HepG2 (cell line): Measurements from ENCODE around the gene TESPA1. TPM values are rescaled to one million over a fixed set of nuclear protein-coding genes. Genes with fewer than 3 reads are reported as not detected.
A peak's percentile ranks its signal among the peaks of the same experiment; 100 is the strongest.
"Not testable (repeated sequence)": the region's sequence is repeated elsewhere in the genome, so short reads cannot be mapped to it uniquely, and the experiment has no call there.

ENCODE experiments used
- ATAC-seq: fragments of 200-7000 bp; cut with Tn5 transposase; 3 replicates; pipeline ENCODE4 v1.9.1; 2020; ENCODE audit warnings: mild to moderate bottlenecking, moderate library complexity
- BruUV-seq: library from RNA; stranded (reverse); fragments of 400-500 nt; replicated peaks from 2 replicates; lab custom pipeline; 2021; lab: Mats Ljungman, UMichigan
- CTCF ChIA-PET: fragments of 300-600 bp; formaldehyde crosslinking; extraction: SDS; loops from one replicate; lab custom pipeline; 2021; ENCODE audit warnings: low total read pairs, inconsistent platforms, low intra/inter-chr PET ratio; lab: Yijun Ruan, JAX
- POLR2A ChIA-PET: fragments of 350-600 bp; sonication (Branson Sonifier 250); formaldehyde crosslinking; loops from one replicate; lab custom pipeline; 2020; ENCODE audit warnings: antibody characterized with exemption, inconsistent platforms; lab: Yijun Ruan, JAX
- DNase-seq: peaks from one replicate; pipeline ENCODE4 v3.0.0-alpha.2; 2015; ENCODE audit warnings: low spot score
- FAIRE-seq: peaks from 3 replicates; lab custom pipeline; 2011; peaks lifted over from hg19 to GRCh38; lab: Jason Lieb, UNC
- H2AFZ ChIP-seq: one replicate; pipeline ENCODE4 v1.6.1; 2011; ENCODE audit warnings: low read length, inconsistent platforms
- H3K27ac ChIP-seq: fragments of 300-600 bp; 3 replicates; pipeline ENCODE4 v1.8.0; 2011; ENCODE audit warnings: mixed run types, mild to moderate bottlenecking, mixed read lengths, low read length, inconsistent platforms; ENCODE audit not compliant: insufficient read depth; ENCODE audit errors: extremely low read length
- H3K27me3 ChIP-seq, 2 experiments: fragments of 200-600 bp in 1 of 2; 2 replicates in 1 of 2; 3 replicates in 1 of 2; pipeline versions ENCODE4 v1.6.0 to v1.8.0; 2011; ENCODE audit warnings: low read length in 2 of 2, mild to moderate bottlenecking in 2 of 2, moderate library complexity in 2 of 2, inconsistent platforms in 1 of 2; ENCODE audit not compliant: insufficient read depth in 2 of 2, control insufficient read depth in 1 of 2
- H3K36me3 ChIP-seq, 2 experiments: fragments of 200-600 bp in 1 of 2; replicated peaks in 1 of 2; 2 replicates in 1 of 2; 3 replicates in 1 of 2; pipeline versions ENCODE4 v1.5.1 to v1.8.0; 2011; ENCODE audit warnings: low read length in 2 of 2, inconsistent platforms in 1 of 2; ENCODE audit not compliant: insufficient read depth in 2 of 2, control insufficient read depth in 1 of 2
- H3K4me1 ChIP-seq: 2 replicates; pipeline ENCODE4 v1.5.1; 2012; ENCODE audit warnings: low read length, inconsistent platforms; ENCODE audit not compliant: insufficient read depth
- H3K4me2 ChIP-seq: 2 replicates; pipeline ENCODE4 v1.6.0; 2011; ENCODE audit warnings: low read depth, low read length, inconsistent platforms
- H3K4me3 ChIP-seq, 3 experiments: fragments of 200-600 bp in 1 of 3; sonication (generic), shearing (Covaris generic) in 1 of 3; replicated peaks in 1 of 3; 2 replicates each; pipeline ENCODE4 v1.5.1; 2011 to 2016; ENCODE audit warnings: low read length in 3 of 3, inconsistent platforms in 2 of 3, low read depth in 2 of 3, mild to moderate bottlenecking in 2 of 3, control low read depth in 1 of 3, mixed read lengths in 1 of 3; ENCODE audit not compliant: insufficient read depth in 1 of 3
- H3K79me2 ChIP-seq: one replicate; pipeline ENCODE4 v1.6.1; 2011; ENCODE audit warnings: low read length, inconsistent platforms; ENCODE audit not compliant: insufficient read depth
- H3K9ac ChIP-seq: 2 replicates; pipeline ENCODE4 v1.6.0; 2011; ENCODE audit warnings: mild to moderate bottlenecking, low read depth, low read length, inconsistent platforms; ENCODE audit not compliant: insufficient read depth
- H3K9me3 ChIP-seq: 2 replicates; pipeline ENCODE4 v1.5.1; 2012; ENCODE audit warnings: mild to moderate bottlenecking, low read length
- H4K20me1 ChIP-seq: 2 replicates; pipeline ENCODE4 v1.6.0; 2011; ENCODE audit warnings: inconsistent platforms, mild to moderate bottlenecking, low read length, moderate library complexity; ENCODE audit not compliant: insufficient read depth
- AKAP8 ChIP-seq: sonication (generic); formaldehyde crosslinking; IDR thresholded peaks from 2 replicates; pipeline ENCODE4 v1.5.1; 2020; ENCODE audit warnings: mild to moderate bottlenecking, missing genetic modification reagents
- ATF3 ChIP-seq: sonication (generic); formaldehyde crosslinking; IDR thresholded peaks from 2 replicates; pipeline ENCODE4 v1.4.0; 2020; ENCODE audit warnings: missing genetic modification reagents
- BCL6 ChIP-seq: IDR thresholded peaks from 2 replicates; pipeline ENCODE4 v1.6.1; 2016; ENCODE audit warnings: missing genetic modification reagents, missing compliant biosample characterization
- CHD4 ChIP-seq: fragments of 200-600 bp; sonication (generic); IDR thresholded peaks from 2 replicates; pipeline ENCODE4 v1.7.0; 2017; ENCODE audit warnings: mild to moderate bottlenecking, low read length, borderline replicate concordance
- FIP1L1 ChIP-seq: fragments of 200-400 bp; formaldehyde crosslinking; IDR thresholded peaks from 2 replicates; pipeline ENCODE4 v1.6.1; 2018; ENCODE audit warnings: low read depth, mild to moderate bottlenecking, low read length, moderate library complexity, borderline replicate concordance; ENCODE audit not compliant: insufficient read depth
- HNRNPH1 ChIP-seq: fragments of 200-400 bp; formaldehyde crosslinking; optimal IDR thresholded peaks from 2 replicates; pipeline ENCODE3; 2017; ENCODE audit warnings: mild to moderate bottlenecking, low read depth, low read length
- IRF1 ChIP-seq: sonication (generic); formaldehyde crosslinking; IDR thresholded peaks from 2 replicates; pipeline ENCODE4 v1.4.0; 2020; ENCODE audit warnings: low read depth, mild to moderate bottlenecking, missing genetic modification reagents
- MAF1 ChIP-seq: sonication (generic); formaldehyde crosslinking; IDR thresholded peaks from 2 replicates; pipeline ENCODE4 v1.5.0; 2020; ENCODE audit warnings: missing genetic modification reagents, borderline replicate concordance
- MAFF ChIP-seq: IDR thresholded peaks from 2 replicates; pipeline ENCODE4 v1.6.1; 2011; ENCODE audit warnings: low read depth, low read length, improper control_type of control experiment
- MAFK ChIP-seq, 2 experiments: IDR thresholded peaks in 1 of 2; conservative IDR thresholded peaks in 1 of 2; 2 replicates each; pipeline ENCODE4 v1.6.1; 2011; ENCODE audit warnings: improper control_type of control experiment in 2 of 2, low read length in 2 of 2
- RFXANK ChIP-seq: IDR thresholded peaks from 2 replicates; pipeline ENCODE4 v1.6.1; 2016
- SATB2 ChIP-seq: sonication (generic); formaldehyde crosslinking; IDR thresholded peaks from 2 replicates; pipeline ENCODE4 v1.5.0; 2020; ENCODE audit warnings: missing genetic modification reagents
- SRY ChIP-seq: sonication (generic); formaldehyde crosslinking; IDR thresholded peaks from 2 replicates; pipeline ENCODE4 v1.8.0; 2022; ENCODE audit warnings: mild to moderate bottlenecking, missing genetic modification reagents
- TAF15 ChIP-seq: fragments of 200-400 bp; formaldehyde crosslinking; IDR thresholded peaks from one replicate; pipeline ENCODE4 v1.6.1; 2018; ENCODE audit warnings: mild to moderate bottlenecking, low read depth, low read length; ENCODE audit not compliant: poor library complexity, severe bottlenecking
- WIZ ChIP-seq: sonication (generic); formaldehyde crosslinking; IDR thresholded peaks from 2 replicates; pipeline ENCODE4 v1.5.1; 2020; ENCODE audit warnings: mild to moderate bottlenecking, missing genetic modification reagents
- ZNF552 ChIP-seq: sonication (generic); formaldehyde crosslinking; IDR thresholded peaks from 2 replicates; pipeline ENCODE4 v1.9.0; 2022; ENCODE audit warnings: missing genetic modification reagents, mild to moderate bottlenecking, borderline replicate concordance
- ZNF672 ChIP-seq: sonication (generic); formaldehyde crosslinking; IDR thresholded peaks from 2 replicates; pipeline ENCODE4 v1.8.1; 2022; ENCODE audit warnings: missing genetic modification reagents
- ZNF704 ChIP-seq: sonication (generic); formaldehyde crosslinking; IDR thresholded peaks from 2 replicates; pipeline ENCODE4 v1.8.1; 2023; ENCODE audit warnings: mild to moderate bottlenecking, inconsistent platforms, moderate library complexity, missing genetic modification reagents, borderline replicate concordance
- WGBS: methylation state at CpG from one replicate; pipeline ENCODE4 v1.1.6; 2017; ENCODE audit warnings: low lambda C conversion rate; 5-methylcytosine and 5-hydroxymethylcytosine counted together
- in situ Hi-C: cut with HindIII; loops from 2 replicates; pipeline ENCODE4 v1.10.0; 2017; ENCODE audit warnings: low pct_unique_long_range_greater_than_20kb; ENCODE audit not compliant: extremely low pct_ligation_motif_present
- intact Hi-C: fragments of 100-400 bp; cut with micrococcal nuclease; formaldehyde crosslinking; loops from one replicate; pipeline ENCODE4 v1.10.0; 2022; ENCODE audit not compliant: unreplicated experiment
- polyA plus RNA-seq, 8 experiments: library from polyadenylated mRNA; depleted of rRNA in 3 of 8; stranded (reverse) in 7 of 8; unstranded in 1 of 8; fragments of >200 nt; fragmentation: Illumina TruSeq in 4 of 8; extraction: Trizol in 4 of 8; gene quantifications; 2 replicates each; pipeline versions ENCODE4 v1.2.1 to v1.2.3, GENCODE V29; 2011 to 2016; ENCODE audit warnings: low read depth in 4 of 8, missing spikeins in 1 of 8, mixed read lengths in 1 of 8; ENCODE audit not compliant: insufficient read depth in 1 of 8
- total RNA-seq, 5 experiments: library from RNA; depleted of rRNA; stranded (reverse); fragments of >200 nt; fragmentation: Illumina TruSeq; extraction: Trizol; gene quantifications; 2 replicates each; pipeline ENCODE4 v1.2.3, GENCODE V29; 2016; ENCODE audit warnings: low read depth in 1 of 5

Gene TESPA1
- total and polyA plus RNA-seq, 2 of the 13 experiments (the other 11 are each of a cell fraction or from before 2014, with no cell fraction given): not detected

GRCh38 chr12:54943292-54943691 lies 41.3 kb downstream of the TESPA1 start:
- H3K36me3 ChIP-seq, H3K4me1 ChIP-seq, BruUV-seq, H3K9me3 ChIP-seq, intact Hi-C loops, FAIRE-seq, in situ Hi-C loops, H4K20me1 ChIP-seq, DNase-seq, H3K79me2 ChIP-seq, CTCF ChIA-PET, ATAC-seq, H2AFZ ChIP-seq, H3K27ac ChIP-seq, H3K4me3 ChIP-seq: not testable (repeated sequence)
- peak; percentile 80 for TF ChIP-seq MAFF
- peak; percentile 65 to 89 for TF ChIP-seq MAFK (conservative IDR thresholded peaks at IDR 0.05 in 1 of 2, IDR thresholded peaks at IDR 0.05 in 1 of 2; ENCODE audit: low read length in 2 of 2)
- TF ChIP-seq, all 625 proteins: peak for 2; not testable (repeated sequence) for 623
- H3K9ac ChIP-seq, POLR2A ChIA-PET, H3K4me2 ChIP-seq: not testable (repeated sequence)
- peaks cover 1 to 11% of the 10 kb centered on the region in 2 experiments; a peak in 3 of 5 replicates for H3K27me3 ChIP-seq
- WGBS: 1% methylated on average over 4 of the region's 4 CpGs

- H3K9me3 ChIP-seq: no peaks in the 10 kb centered on the region
- CTCF ChIA-PET: no interaction called here
- H3K79me2 ChIP-seq: no peaks in the 10 kb centered on the region
- TF ChIP-seq SRY (CRISPR knock-in tag) (no peak), BCL6 (no peak), WIZ (no peak), IRF1 (CRISPR knock-in tag) (no peak), SATB2 (CRISPR knock-in tag) (no peak), TAF15 (no peak), ATF3 (CRISPR knock-in tag) (no peak), ZNF552 (CRISPR knock-in tag) (no peak), MAF1 (no peak), ZNF704 (no peak), ZNF672 (CRISPR knock-in tag) (no peak), HNRNPH1 (no peak), RFXANK (CRISPR knock-in tag) (no peak), FIP1L1 (no peak), CHD4 (no peak), AKAP8 (no peak)
- peaks cover 1 to 7% of the 10 kb centered on the region in 2 experiments; a peak in 2 of 5 replicates for H3K27me3 ChIP-seq
- H2AFZ ChIP-seq: no peak overlapping the region
- no peak for ATAC-seq
- POLR2A ChIA-PET: no interaction called here
- H3K4me3 ChIP-seq: no peak overlapping the region
- H3K27ac ChIP-seq: no peak overlapping the region
- H3K36me3 ChIP-seq: no peaks in the 10 kb centered on the region
- in situ Hi-C loops: no loop called here
- H3K4me1 ChIP-seq: no peaks in the 10 kb centered on the region
- DNase-seq: no peak
- intact Hi-C loops: no loop called here
- no TSS peak for BruUV-seq
- no peak overlapping the region for H3K9ac ChIP-seq
- no peak overlapping the region for H3K4me2 ChIP-seq
- no peaks in the 10 kb centered on the region for H4K20me1 ChIP-seq
- FAIRE-seq: no peak
- 48% methylated on average over 3 of the region's 3 CpGs for WGBS
Observed at GRCh38 chr12:54941659-54942058, 42.9 kb downstream of the TESPA1 start.
